ENCODE data around the gene FBLN2.

DNA sequence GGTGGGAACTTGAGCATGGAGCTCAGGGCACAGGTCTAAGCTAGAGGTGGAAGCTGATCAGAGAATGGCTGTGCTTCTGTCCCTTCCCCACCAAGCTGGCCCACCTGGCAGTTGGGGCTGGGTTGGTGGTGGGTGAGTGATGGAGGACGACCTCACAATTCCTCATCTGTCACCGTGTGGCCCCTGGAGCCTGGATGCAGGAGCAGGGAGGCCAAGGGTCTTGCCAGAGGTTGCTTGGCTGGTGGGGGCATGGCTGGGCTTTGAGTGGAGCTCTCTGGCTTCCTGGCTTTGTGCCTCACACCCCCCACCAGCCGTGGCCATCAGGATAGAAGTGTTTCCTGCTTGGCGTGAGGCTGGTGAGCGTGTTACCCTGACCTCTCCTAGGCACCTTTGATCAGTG, 36.0 kb downstream of the FBLN2 start:
- no peak for TF ChIP-seq CTCF (IDR thresholded peaks at IDR 0.05)
- TF ChIP-seq POLR2AphosphoS5 (IDR thresholded peaks at IDR 0.05): no peak
- no peak for TF ChIP-seq POLR2A (IDR thresholded peaks at IDR 0.05)
